Ishikawa (cell line): Measurements from ENCODE around the gene SPA17.

Source experiments
- CEBPB ChIP-seq: IDR thresholded peaks from 2 replicates; pipeline ENCODE4 v1.6.1; 2012
- CREB1 ChIP-seq: IDR thresholded peaks from 2 replicates; pipeline ENCODE4 v1.6.1; 2012; ENCODE audit warnings: low read depth
- FOXM1 ChIP-seq: IDR thresholded peaks from 2 replicates; pipeline ENCODE4 v1.6.1; 2012; ENCODE audit warnings: low read depth, borderline replicate concordance
- MAX ChIP-seq: IDR thresholded peaks from 2 replicates; pipeline ENCODE4 v1.6.1; 2012
- RAD21 ChIP-seq: IDR thresholded peaks from 2 replicates; pipeline ENCODE4 v1.6.1; 2012; ENCODE audit warnings: low read depth
- TAF1 ChIP-seq: IDR thresholded peaks from 2 replicates; pipeline ENCODE4 v1.6.1; 2012; ENCODE audit warnings: low read depth, mild to moderate bottlenecking
- USF1 ChIP-seq: IDR thresholded peaks from 2 replicates; pipeline ENCODE4 v1.6.1; 2012
- YY1 ChIP-seq: IDR thresholded peaks from 2 replicates; pipeline ENCODE4 v1.6.1; 2012; ENCODE audit warnings: low read depth
- ZBTB7A ChIP-seq: IDR thresholded peaks from 2 replicates; pipeline ENCODE4 v1.6.1; 2012; ENCODE audit warnings: low read depth
- TF ChIP-seq, protein P1 (sequence below): IDR thresholded peaks from 2 replicates; pipeline ENCODE4 v1.6.1; 2012; ENCODE audit warnings: low read depth, mild to moderate bottlenecking

GRCh38 chr11:124738713-124739478 lies 65.2 kb downstream of the SPA17 start:
- TF ChIP-seq FOXM1, result no peak
- no peak for TF ChIP-seq ZBTB7A
- no peak for TF ChIP-seq CREB1
- no peak for TF ChIP-seq RAD21
- no peak for TF ChIP-seq USF1
- TF ChIP-seq, protein P1, sequence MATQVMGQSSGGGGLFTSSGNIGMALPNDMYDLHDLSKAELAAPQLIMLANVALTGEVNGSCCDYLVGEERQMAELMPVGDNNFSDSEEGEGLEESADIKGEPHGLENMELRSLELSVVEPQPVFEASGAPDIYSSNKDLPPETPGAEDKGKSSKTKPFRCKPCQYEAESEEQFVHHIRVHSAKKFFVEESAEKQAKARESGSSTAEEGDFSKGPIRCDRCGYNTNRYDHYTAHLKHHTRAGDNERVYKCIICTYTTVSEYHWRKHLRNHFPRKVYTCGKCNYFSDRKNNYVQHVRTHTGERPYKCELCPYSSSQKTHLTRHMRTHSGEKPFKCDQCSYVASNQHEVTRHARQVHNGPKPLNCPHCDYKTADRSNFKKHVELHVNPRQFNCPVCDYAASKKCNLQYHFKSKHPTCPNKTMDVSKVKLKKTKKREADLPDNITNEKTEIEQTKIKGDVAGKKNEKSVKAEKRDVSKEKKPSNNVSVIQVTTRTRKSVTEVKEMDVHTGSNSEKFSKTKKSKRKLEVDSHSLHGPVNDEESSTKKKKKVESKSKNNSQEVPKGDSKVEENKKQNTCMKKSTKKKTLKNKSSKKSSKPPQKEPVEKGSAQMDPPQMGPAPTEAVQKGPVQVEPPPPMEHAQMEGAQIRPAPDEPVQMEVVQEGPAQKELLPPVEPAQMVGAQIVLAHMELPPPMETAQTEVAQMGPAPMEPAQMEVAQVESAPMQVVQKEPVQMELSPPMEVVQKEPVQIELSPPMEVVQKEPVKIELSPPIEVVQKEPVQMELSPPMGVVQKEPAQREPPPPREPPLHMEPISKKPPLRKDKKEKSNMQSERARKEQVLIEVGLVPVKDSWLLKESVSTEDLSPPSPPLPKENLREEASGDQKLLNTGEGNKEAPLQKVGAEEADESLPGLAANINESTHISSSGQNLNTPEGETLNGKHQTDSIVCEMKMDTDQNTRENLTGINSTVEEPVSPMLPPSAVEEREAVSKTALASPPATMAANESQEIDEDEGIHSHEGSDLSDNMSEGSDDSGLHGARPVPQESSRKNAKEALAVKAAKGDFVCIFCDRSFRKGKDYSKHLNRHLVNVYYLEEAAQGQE, result no peak
- TF ChIP-seq MAX, result no peak
- no peak for TF ChIP-seq TAF1
- TF ChIP-seq YY1, result no peak
- TF ChIP-seq CEBPB, result no peak
